DND-41 (cell line): Measurements from ENCODE around the gene GRIK2.
A peak's percentile ranks its signal among the peaks of the same experiment; 100 is the strongest.

Experiments used
- ATAC-seq: fragments of 200-7000 bp; cut with Tn5 transposase; 3 replicates; pipeline ENCODE4 v1.9.1; 2021; ENCODE audit warnings: low read depth; ENCODE audit not compliant: insufficient read depth
- DNase-seq: peaks from one replicate; pipeline ENCODE4 v3.0.0-alpha.2; 2020
- H2AFZ ChIP-seq: 2 replicates; pipeline ENCODE4 v1.6.0; 2012; ENCODE audit warnings: low read depth, low read length
- H3K27ac ChIP-seq: 2 replicates; pipeline ENCODE4 v1.5.1; 2012; ENCODE audit warnings: low read length, inconsistent platforms
- H3K27me3 ChIP-seq: fragments of 200-600 bp; sonication (generic); 2 replicates; pipeline ENCODE4 v1.6.0; 2012; ENCODE audit warnings: low read length, mild to moderate bottlenecking, inconsistent platforms; ENCODE audit not compliant: insufficient read depth, poor library complexity
- H3K36me3 ChIP-seq: 2 replicates; pipeline ENCODE4 v1.5.1; 2012; ENCODE audit warnings: low read length, inconsistent platforms; ENCODE audit not compliant: insufficient read depth
- H3K4me1 ChIP-seq: 2 replicates; pipeline ENCODE4 v1.5.1; 2012; ENCODE audit warnings: mild to moderate bottlenecking, low read length; ENCODE audit not compliant: insufficient read depth
- H3K4me2 ChIP-seq: 2 replicates; pipeline ENCODE4 v1.6.0; 2012; ENCODE audit warnings: mild to moderate bottlenecking, moderate library complexity, low read length, inconsistent platforms; ENCODE audit not compliant: insufficient read depth
- H3K4me3 ChIP-seq, 2 experiments: fragments of 200-600 bp in 1 of 2; shearing (Covaris generic) in 1 of 2; 2 replicates each; pipeline ENCODE4 v1.5.1; 2012 to 2016; ENCODE audit warnings: inconsistent platforms in 2 of 2, low read length in 2 of 2, mild to moderate bottlenecking in 2 of 2, low read depth in 1 of 2, moderate library complexity in 1 of 2
- H3K79me2 ChIP-seq: 2 replicates; pipeline ENCODE4 v1.6.0; 2012; ENCODE audit warnings: low read length, inconsistent platforms; ENCODE audit not compliant: insufficient read depth
- H3K9ac ChIP-seq: 2 replicates; pipeline ENCODE4 v1.6.0; 2012; ENCODE audit warnings: low read depth, mild to moderate bottlenecking, inconsistent platforms, low read length, moderate library complexity
- H3K9me3 ChIP-seq: 2 replicates; pipeline ENCODE4 v1.5.1; 2012; ENCODE audit warnings: low read length, moderate library complexity, mild to moderate bottlenecking, inconsistent platforms; ENCODE audit not compliant: insufficient read depth, severe bottlenecking
- H4K20me1 ChIP-seq: 2 replicates; pipeline ENCODE4 v1.6.0; 2012; ENCODE audit warnings: low read length; ENCODE audit not compliant: insufficient read depth
- EZH2 ChIP-seq: IDR thresholded peaks from 3 replicates; pipeline ENCODE4 v1.6.1; 2012; ENCODE audit warnings: borderline replicate concordance, low read depth, mild to moderate bottlenecking, moderate library complexity, low read length, inconsistent platforms; ENCODE audit not compliant: severe bottlenecking
- TF ChIP-seq, protein P1 (sequence below): IDR thresholded peaks from 2 replicates; pipeline ENCODE4 v1.5.1; 2012; ENCODE audit warnings: borderline replicate concordance, low read length, moderate library complexity, mild to moderate bottlenecking; ENCODE audit not compliant: poor library complexity, severe bottlenecking; ENCODE audit errors: extremely low read depth

GRIK2 gene

DNA sequence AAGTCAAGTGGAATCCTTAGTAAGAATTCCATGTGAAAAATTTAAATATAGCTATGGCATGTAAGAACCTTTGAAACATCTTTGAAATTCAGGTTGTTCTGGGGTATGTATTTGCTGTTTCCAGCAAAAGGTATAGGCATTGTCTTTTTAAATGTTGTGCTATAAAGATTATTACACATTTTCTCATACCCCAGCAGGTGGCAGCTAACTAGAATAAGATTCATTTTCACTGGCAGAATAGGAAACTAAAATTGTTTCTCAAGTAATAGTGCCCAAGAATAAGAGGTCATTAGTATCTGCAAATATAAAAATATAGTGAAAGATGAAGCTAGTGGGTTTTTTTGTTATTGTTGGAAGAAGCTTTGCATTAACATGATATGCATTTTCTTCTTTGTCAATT lies 1.8 kb downstream of the GRIK2 start:
- H3K9me3 ChIP-seq: peaks cover 8% of the 10 kb centered on the region
- H3K79me2 ChIP-seq: no peaks in the 10 kb centered on the region
- H3K27me3 ChIP-seq: no peaks in the 10 kb centered on the region
- H2AFZ ChIP-seq: no peak overlapping the region
- no peaks in the 10 kb centered on the region for H3K4me1 ChIP-seq
- H4K20me1 ChIP-seq: no peaks in the 10 kb centered on the region
- no peak overlapping the region for H3K4me2 ChIP-seq
- no peak overlapping the region for H3K9ac ChIP-seq
- TF ChIP-seq, protein P1, sequence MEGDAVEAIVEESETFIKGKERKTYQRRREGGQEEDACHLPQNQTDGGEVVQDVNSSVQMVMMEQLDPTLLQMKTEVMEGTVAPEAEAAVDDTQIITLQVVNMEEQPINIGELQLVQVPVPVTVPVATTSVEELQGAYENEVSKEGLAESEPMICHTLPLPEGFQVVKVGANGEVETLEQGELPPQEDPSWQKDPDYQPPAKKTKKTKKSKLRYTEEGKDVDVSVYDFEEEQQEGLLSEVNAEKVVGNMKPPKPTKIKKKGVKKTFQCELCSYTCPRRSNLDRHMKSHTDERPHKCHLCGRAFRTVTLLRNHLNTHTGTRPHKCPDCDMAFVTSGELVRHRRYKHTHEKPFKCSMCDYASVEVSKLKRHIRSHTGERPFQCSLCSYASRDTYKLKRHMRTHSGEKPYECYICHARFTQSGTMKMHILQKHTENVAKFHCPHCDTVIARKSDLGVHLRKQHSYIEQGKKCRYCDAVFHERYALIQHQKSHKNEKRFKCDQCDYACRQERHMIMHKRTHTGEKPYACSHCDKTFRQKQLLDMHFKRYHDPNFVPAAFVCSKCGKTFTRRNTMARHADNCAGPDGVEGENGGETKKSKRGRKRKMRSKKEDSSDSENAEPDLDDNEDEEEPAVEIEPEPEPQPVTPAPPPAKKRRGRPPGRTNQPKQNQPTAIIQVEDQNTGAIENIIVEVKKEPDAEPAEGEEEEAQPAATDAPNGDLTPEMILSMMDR: peak; percentile 17
- TF ChIP-seq EZH2: no peak
- DNase-seq (no peak), ATAC-seq (no peak)
- H3K4me3 ChIP-seq: no peak overlapping the region
- H3K27ac ChIP-seq: no peak overlapping the region
- no peaks in the 10 kb centered on the region for H3K36me3 ChIP-seq

DNA sequence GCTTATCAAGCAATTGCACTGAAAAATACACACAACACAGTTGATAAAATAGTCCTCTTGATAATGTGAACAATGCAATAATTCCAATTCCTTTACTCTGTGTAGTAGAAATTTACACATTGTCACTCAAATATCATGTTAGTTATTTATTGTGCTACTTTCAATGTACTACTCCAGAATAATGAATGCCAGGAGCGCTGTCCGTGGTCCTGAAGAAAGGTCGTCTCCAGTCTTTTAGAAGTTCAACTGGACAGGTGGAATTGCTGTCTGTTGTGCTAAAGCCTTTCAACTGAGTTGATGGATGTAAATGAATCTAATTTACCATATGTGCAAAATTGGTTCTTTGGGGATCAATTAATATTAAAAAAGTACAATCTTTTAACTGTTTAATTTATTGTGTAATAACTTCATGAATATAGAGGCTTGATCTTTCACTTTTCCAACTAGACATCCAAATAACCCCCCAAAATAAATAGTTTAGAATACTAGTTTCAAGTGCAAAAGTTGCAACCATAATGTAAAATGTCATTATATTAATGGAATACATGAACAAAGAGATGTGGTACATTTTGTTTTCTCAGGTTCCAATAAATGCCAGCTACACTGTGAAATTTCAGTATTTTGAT lies 3.2 kb downstream of the GRIK2 start:
- no peak overlapping the region for H2AFZ ChIP-seq
- peaks cover 8% of the 10 kb centered on the region for H3K9me3 ChIP-seq
- H3K4me3 ChIP-seq: no peak overlapping the region
- peak; percentile 75 for ATAC-seq
- H3K4me1 ChIP-seq: no peaks in the 10 kb centered on the region
- no peak overlapping the region for H3K9ac ChIP-seq
- no peaks in the 10 kb centered on the region for H3K79me2 ChIP-seq
- no peak overlapping the region for H3K27ac ChIP-seq
- no peaks in the 10 kb centered on the region for H3K27me3 ChIP-seq
- DNase-seq: peak; percentile 75
- no peaks in the 10 kb centered on the region for H4K20me1 ChIP-seq
- no peak overlapping the region for H3K4me2 ChIP-seq
- H3K36me3 ChIP-seq: no peaks in the 10 kb centered on the region
- TF ChIP-seq, protein P1: no peak
- TF ChIP-seq EZH2: no peak

DNA sequence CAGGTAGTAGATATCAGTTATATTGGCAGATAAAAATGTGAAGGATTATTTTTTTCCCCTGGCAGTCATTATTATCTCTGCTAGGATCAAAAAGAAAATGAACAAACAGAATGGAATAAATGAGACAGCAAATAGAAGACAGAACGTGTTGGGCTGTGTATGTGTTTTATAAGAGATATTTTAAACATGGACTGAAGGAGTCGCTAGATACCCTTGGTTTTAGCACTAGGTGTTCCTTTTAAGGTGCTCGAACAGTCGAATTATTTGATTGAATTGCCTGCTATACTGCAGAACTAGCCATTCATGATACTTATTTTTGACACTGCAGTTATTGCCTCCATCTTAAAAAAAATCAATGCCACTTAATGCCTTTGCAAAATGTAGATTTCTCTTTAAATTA lies 3.7 kb downstream of the GRIK2 start:
- Histone ChIP-seq H4K20me1 (no peaks in the 10 kb centered on the region), H3K4me2 (no peak overlapping the region), H3K36me3 (no peaks in the 10 kb centered on the region), H2AFZ (no peak overlapping the region), H3K9me3 (peaks cover 11% of the 10 kb centered on the region), H3K27me3 (no peaks in the 10 kb centered on the region), H3K9ac (no peak overlapping the region), H3K79me2 (no peaks in the 10 kb centered on the region), H3K4me1 (no peaks in the 10 kb centered on the region), H3K27ac (no peak overlapping the region), H3K4me3 (no peak overlapping the region)
- DNase-seq (no peak), ATAC-seq (no peak)
- TF ChIP-seq EZH2: no peak
- TF ChIP-seq, protein P1: no peak
